ENCODE data around the gene CRYGN.

The CRYGN gene

DNA sequence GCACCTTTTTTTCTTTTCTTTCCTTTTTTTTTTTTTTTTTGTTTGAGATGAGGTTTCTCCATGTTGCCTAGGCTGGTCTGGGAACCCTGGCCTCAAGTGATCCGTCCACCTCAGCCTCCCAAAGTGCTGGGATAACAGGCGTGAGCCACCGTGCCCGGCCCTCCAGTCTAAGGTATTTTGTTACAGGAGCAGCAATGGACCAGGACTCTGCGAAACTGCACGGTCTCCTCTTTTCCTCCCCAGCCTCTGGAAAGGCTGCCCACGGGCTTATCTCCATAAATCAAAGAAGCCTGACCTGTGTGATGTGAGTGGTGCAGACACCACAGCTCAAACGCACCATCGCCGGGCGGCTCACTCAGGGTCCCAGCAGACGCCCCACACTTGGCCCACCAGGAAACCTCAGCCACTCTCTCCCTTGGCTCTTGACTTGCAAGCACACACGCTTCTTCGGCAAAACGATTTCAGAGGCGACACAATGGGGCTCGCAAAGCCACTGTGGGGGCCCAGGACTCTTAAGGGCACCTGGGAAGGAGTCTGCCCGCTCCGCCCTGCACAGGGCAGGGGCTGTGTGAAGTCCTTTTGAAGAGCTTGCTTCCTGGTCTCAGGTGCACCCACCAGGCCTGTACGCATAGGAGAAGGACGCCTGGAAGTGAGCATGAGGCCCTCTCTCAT lies 50.7 kb downstream of the CRYGN start:
- DNase-seq, result no peak

DNA sequence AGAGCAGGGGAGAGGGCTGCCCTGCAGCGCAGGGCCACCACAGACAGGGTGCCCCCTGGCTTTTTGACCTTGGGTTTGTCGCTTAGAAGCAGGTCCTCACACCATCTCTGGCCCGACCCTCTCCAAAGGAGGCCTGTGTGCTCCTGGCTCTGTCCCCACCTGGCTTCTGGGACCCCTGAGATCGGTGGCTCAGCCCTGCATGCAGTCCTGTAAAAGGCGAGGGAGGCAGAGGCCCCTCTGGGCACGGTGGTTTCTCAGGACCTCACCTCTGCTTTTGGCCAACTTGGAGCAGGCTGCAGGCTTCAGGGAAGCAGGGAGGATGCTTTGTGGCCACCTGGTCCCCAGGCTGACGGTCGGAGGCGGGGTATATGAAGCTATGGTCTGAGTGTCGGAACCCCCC lies 51.5 kb downstream of the CRYGN start:
- DNase-seq, result no peak

DNA sequence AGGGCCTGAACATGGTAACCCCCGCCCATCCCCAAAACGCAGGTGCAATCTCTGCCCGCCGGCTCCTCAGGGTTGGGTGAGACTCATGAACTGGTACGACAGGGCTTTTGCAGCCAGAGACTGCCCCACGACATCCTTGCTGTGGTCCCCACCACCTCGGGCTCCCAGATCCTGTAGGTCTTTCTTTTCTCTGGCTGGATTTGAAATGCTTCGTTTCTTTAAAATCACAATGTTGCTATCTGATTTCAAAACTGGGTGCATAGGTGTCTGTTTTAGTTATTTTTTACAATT lies 52.0 kb downstream of the CRYGN start:
- DNase-seq, result no peak

DNA sequence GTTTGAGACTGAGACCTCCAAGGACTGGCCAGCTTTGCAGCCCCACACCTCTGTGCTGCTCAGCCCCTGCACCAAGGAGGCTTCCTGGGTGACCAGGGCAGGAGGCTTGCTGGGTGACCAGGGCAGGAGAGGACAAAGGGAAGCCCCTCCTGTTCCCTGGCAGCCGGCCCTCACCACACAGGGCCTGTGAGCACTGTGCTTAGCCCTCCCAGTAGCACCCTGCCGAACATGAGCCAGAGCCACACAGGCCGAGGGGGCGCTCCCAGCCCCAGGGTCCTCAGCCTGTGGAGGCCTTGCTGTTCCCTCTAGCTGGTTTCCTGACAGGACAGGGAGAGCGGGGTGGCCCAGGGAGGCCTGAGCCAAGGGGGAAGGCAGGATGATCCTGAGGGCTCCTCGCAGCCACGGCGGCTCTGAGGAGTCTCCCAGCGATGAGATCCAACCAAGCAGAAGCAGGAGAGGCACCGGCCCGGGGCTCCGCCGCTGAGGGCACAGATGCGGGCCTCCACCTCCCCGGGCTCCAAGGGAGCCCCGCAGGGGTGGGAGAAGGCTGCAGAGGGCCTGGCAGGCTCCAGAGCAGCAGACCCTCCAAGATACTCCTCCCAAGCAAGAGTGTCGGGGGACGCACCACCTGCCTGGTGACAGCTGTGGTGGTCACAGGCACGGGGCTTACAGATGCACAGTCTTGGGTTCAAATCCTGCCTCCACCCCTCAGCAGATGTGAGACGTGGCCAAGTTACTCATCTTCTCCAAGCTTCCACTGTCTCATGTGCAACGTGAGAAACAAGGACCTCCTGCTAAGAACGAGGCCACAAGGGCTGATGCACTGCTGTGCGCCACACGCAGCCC lies 52.6 kb downstream of the CRYGN start:
- no peak for DNase-seq

DNA sequence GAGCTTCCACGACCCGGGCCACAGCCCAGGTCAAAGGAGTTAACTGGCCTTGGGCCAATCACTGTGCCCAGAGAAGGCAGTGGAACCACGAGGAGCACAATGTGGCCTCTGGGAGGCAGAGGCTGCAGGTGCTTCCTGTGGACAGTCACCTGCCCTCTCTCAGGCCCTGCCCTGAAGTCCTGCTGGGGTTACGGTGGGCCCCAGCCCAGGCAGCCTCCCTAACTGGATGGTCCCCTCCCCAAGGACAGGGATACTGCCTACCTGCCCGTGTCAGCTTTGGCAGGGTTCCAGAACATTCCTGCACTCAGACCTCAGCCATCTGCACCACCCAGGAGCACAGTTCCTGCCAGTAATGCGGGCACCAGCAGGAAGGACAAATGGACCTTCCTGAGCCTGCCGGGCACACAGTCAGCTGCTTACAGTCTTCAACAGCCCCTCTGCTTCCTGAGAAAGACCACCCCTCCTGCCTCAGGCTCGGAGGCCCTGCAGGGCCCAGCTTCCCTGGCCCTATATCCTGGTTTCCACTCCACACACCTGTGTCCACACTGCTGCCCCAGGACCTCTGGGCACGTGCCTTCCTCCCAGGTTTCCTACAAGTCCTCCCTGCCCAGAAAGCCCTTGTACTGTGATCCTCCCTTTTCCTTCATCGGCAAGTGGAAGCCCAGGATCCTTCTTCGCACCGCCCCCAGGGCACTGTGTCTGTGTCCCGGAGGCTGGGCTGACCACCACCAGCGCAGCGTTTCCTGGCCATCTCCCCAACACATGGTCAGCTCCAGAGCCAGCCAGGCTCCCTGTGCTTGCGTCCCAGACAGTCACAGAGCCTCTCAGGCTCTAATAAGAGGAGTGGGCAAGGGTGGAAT lies 53.4 kb downstream of the CRYGN start:
- DNase-seq, result no peak

DNA sequence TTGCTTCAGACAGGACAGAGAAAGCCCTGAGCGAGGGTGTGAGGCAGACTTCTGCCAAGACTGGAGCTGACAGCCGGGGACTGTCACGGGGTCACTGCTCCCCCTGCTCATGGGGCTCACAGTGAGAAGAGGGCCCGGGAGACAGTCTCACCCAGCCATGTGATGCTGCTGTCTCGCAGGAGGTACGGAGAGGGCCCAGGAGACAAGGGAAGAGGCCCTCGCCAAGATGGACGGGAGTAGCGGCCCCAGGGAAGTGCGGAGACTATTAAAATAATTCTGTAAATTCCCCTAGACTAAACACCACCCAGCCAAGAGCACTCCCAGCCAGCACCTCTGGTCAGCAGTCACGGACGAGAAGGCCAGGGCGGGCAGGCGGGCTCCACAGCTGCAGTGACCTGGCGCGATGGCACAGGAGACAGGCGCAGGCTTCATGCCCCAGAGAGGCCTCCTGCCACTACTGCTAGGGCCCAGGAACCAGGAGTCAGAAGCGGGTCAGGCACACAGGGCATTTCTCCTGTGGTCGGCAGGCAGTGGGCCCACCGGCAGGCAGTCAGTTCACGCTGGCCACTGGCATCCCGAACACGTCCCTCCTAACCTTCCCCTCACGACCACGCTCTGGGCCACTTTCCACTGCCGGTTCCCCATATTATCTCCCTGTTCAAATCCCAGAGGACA lies 54.2 kb downstream of the CRYGN start:
- DNase-seq, result no peak

DNA sequence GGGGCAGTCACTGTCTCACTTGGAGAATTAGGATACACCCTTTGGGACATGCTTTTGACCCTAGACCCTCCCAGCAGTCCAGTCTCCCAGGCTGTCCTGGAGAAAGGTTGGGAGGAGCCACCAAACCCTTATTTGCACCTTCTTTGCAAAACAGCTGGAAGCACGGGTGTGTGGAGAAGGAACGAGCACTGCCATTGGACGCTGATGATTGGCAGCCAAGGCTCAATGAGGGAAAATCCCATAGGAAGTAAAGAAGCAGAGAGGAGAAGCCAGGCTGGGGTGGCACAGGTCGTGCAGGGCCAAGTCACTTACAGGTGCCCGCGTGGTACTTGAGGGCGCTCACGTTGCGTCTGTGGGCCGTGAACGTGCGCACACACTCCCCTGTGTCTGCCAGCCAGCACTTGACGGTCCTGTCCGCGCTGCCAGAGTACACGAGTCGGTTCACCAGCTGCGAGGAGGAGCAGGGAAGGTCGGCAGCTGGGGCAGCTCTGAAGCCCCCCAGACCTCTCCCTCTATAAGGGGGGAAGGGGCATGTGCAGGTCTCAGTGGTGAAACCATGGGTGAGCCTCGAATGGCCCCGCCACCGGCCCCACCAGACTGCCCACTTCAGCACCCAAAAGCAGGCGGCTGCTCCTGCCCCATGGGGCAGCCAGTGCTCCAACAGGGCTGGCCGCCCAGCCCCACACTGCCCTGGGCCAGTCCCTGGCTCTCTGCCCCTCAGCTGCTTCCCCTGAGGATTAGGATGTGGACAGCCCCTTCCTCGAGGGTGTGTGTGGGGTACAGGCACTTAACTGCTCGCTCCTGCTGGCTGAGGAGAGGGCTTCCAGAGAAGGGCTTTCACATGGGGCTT lies 54.9 kb downstream of the CRYGN start:
- DNase-seq, result no peak

DNA sequence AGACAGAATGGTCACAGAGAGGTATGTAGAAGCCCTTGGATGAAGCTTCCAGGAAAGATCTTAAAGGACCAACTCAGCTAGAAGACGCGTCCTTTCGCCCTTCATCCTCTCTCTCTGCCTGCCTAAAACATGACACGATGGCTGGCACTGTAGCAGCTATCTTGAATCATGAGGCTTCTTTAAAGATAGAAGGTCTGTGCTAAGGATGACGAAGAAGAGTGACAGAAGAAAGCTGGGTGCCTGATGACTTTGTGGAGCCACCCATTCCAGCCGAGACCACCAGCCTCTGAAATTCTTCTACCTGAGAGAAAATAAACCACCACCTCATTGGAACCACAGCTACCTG lies 55.6 kb downstream of the CRYGN start:
- no peak for DNase-seq

DNA sequence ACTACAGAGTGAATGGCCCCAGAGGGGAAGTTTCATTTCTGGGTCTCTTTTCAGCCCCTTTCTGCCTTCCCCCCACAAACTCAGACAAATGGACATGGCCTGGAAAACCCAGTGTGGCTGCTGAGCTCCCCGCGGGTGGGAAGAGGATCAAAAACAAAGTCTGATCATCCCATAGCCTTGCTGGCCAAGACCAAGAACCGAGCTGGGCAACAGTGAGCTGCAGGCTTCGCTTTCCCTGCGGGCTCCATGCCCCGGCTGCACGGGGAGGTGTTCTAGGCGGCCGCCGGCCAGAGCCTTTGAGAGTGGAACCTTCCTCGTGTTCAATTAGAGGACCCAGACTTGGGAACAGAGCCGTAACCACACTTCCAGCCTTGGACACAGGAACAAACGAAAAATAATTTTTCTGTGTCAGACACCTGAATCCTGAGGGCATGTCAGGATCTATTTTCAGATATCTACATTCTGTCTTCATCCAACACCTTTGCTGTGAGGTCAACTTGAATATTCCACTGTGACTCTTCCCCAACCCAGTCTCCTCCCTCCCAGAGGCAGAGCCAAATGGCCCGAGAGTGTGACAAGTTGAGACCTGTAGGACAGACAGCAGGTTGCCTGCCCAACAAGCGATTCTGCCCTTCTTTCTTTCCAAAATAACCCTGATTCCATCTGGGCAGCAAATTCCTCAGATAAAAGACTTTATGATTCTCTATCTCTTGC lies 56.1 kb downstream of the CRYGN start:
- DNase-seq, result no peak

DNA sequence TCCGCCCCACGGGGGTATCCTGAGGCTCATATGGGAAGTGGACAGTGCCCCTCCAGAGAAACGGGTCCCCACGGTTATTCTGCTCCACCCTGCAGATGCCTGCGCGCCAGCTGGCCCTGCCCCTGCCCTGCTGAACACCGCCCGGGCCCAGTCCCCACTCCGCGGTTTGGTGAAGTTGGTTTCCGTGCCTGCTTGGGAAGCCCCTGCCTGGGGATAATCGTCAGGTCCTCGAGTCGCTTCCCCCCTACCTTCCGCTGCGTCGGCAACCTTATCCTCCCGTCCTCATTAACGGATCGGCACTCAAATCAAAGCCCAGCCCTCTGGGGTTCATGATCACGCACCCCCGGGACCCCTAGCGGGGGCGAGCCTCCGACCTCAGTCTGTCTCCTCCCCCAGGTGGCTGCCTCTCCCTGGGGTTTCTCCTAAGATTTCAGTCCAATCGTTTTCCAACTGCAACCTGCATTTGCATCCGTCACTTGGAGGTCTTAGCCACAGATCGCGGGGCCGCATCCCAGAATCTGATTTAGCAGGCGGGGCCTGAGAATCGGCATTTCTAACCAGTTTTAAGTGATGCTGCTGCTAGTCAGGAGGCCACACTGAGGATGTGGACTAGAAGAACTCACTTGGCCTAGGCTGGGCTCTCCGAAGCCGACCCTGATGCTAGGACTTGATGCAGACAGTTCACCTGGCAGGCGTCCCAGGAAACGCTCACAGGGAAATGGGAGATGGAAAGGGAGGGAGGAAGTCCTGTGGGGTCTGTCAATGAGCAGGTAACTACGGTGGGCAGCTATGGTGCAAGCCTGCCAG lies 57.7 kb downstream of the CRYGN start:
- no peak for DNase-seq

DNA sequence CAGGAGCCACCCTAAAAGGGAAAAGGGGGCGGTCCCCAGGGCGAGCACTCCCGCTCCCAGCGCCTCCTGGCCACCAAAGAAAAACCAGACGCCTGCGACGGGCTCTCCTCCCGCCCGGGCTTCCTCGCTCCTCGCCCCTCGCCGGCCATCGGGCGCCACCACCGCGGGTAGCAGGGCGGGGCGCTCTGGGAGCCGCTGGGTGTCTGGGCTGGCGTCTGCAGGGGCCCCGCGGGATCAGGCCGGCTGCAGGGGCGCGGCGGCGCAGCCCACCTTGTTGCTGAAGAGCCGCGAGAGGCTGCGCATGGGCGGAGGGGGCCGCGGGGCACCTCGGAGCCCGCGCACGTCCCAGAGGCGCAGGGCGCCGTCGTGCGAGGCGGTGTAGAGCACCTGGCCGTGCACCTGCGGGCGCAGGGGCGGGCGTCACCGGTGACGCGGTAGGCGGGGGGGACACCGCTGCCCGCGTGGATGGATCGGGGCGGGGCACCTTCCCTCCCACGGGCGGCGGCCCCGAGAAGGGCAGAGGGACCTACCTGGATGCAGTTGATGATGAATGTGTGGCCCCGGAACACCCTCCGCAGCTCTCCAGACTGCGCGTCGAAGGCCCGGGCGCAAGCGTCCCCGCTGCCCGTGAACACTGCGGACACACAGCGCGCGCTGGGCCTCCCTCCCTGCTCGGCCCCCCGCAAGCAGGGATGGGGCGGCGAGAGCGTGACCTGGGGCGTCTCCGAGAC lies 58.4 kb downstream of the CRYGN start:
- no peak for DNase-seq

DNA sequence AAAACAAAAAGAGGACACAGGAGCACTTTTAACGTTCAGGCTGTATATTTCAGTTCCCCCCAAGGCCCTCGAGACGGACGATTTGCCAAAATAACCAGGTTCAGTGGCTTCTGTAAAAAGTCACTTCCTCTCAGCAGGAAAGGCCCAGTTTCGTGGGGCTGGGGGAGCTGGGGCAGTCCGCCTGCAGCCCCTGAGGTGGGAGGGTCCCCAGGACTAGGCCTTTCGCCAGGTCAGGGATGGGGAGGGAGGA lies 58.9 kb downstream of the CRYGN start:
- DNase-seq, result peak; percentile 12

DNA sequence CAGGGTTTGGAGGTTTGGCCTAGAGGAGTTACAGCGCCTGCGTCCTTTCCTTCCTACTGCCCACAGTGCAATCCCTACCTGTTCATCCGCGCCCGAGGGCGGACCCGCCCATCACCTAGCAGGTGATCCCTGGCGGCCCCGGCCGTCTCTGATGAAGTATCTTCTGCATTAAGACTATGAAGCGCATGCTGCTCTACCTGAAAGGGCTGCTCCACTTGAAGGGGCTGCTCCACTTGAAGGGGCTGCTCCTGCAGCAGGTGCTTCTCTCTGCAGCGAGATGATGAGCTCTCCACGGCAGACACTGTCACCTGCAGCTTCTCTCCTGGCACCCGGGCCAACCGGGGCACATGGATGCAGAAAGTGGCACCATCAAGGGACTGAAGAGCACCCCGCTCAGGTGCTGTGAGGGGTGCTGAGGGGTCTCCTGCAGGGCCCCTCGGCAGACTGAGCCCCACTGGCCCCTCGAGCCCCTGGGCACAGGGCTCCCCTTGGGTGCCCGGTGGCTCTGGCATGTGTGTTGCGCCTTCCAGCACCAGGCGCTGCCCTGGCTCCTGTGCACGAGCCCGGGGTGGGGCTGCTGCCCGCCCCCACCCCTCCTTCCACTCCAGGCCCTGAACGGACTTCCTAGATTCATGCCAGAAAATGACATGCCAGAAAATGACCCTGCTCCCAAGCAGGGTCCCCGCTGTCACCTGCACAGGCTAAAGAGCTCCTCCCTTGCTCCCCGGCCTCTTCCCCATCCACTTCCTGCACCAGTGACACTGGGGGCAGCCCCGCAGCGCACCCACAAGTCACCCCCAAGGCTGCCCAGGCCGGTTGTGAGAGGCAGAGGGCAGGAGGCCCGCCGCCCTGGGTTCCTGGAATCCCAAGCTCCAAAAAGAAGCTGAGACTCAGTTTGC lies 59.5 kb downstream of the CRYGN start:
- DNase-seq, result no peak

DNA sequence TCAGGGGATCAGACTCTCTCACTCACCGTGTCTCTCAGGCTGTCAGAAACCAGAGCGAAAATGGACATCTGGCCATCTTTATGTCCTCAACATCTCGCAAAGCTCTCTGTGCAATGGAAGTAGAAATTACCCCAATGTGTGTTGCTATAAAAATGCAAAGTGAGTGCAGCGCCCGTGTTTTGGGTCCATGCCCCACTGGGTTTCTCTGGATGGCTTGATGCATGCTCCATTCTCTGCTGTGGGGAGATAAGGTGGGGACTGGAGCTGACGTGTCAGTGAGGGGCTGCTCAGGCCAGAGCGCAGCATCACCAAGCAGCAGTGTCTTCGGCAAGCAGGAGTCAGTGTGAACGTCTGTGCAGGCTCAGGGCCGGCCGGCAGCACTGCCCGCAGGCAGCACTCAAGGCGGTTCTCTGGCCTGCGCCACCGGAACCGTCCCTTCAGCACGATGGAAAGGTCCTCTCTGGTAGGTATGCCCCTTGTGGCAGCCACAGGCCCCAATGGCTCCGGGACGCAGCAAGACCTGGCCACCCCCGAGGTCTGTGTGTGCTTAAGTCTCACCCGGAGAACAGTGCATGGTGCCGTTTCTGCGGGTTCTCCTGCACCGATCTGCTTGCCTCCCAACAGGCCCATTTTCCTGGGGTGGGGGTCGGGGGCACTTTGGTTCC lies 60.3 kb downstream of the CRYGN start:
- DNase-seq, result no peak

DNA sequence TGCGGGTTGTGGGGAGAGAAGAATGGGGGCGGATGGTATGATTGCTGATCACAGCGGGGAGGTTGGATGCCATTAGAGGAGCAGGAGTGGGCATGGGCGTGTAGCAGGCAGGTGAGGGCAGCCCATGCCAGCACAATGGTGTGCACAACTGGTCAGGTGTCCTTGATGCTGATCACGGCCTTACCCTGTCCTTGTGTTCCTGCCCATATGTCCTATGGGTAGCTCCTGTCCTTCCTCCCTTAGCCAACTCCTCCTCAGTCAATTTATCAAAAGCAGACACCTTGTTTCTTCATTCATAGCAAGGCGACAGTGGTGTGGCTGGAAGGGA lies 60.8 kb downstream of the CRYGN start:
- DNase-seq, result no peak
